Caco-2 (cell line): ENCODE data around the gene ZBTB34. TPM values are rescaled to one million over a fixed set of nuclear protein-coding genes. Genes with fewer than 3 reads are reported as not detected.

Experiments used
- BruUV-seq: library from RNA; stranded (reverse); fragments of 400-500 nt; replicated peaks from 2 replicates; lab custom pipeline; 2021; lab: Mats Ljungman, UMichigan
- CTCF ChIA-PET: fragments of 300-600 bp; sonication (Branson Sonifier 250); formaldehyde crosslinking; loops from one replicate; lab custom pipeline; 2022; ENCODE audit warnings: antibody characterized with exemption; lab: Charles Lee
- POLR2A ChIA-PET: fragments of 300-600 bp; sonication (Branson Sonifier 250); formaldehyde crosslinking; loops from one replicate; lab custom pipeline; 2022; ENCODE audit warnings: antibody characterized with exemption; lab: Charles Lee
- DNase-seq, 2 experiments: peaks; one replicate each; pipeline versions ENCODE4 v3.0.0 to v3.0.0-alpha.2; 2020 to 2022
- H3K27me3 ChIP-seq: replicated peaks from 2 replicates; pipeline ENCODE4 v1.6.0; 2011; ENCODE audit warnings: low read length; ENCODE audit not compliant: control insufficient read depth, insufficient read depth
- H3K36me3 ChIP-seq: 2 replicates; pipeline ENCODE4 v1.5.1; 2011; ENCODE audit warnings: low read length; ENCODE audit not compliant: control insufficient read depth, insufficient read depth
- H3K4me1 ChIP-seq: fragments of 250-450 bp; sonication (Bioruptor Pico); 2 replicates; pipeline ENCODE4 v1.5.1; 2020; ENCODE audit warnings: mild to moderate bottlenecking
- H3K4me3 ChIP-seq: 2 replicates; pipeline ENCODE4 v1.5.1; 2011; ENCODE audit warnings: low read depth, mild to moderate bottlenecking, control low read depth, low read length
- H3K9me3 ChIP-seq: fragments of 250-450 bp; sonication (Bioruptor Pico); 2 replicates; pipeline ENCODE4 v1.5.1; 2020; ENCODE audit warnings: mild to moderate bottlenecking, moderate library complexity
- H3K27ac Mint-ChIP-seq: one replicate; pipeline ENCODE4 v1.8.0; 2022; ENCODE audit warnings: mixed read lengths; ENCODE audit not compliant: unreplicated experiment
- H3K27me3 Mint-ChIP-seq: one replicate; pipeline ENCODE4 v1.8.0; 2022; ENCODE audit warnings: mixed read lengths; ENCODE audit not compliant: insufficient read depth, unreplicated experiment
- H3K36me3 Mint-ChIP-seq: one replicate; pipeline ENCODE4 v1.8.0; 2022; ENCODE audit warnings: mild to moderate bottlenecking, mixed read lengths; ENCODE audit not compliant: insufficient read depth, unreplicated experiment
- H3K4me1 Mint-ChIP-seq: one replicate; pipeline ENCODE4 v1.8.0; 2022; ENCODE audit warnings: low read depth, mixed read lengths; ENCODE audit not compliant: unreplicated experiment
- H3K4me3 Mint-ChIP-seq: one replicate; pipeline ENCODE4 v1.8.0; 2022; ENCODE audit warnings: mild to moderate bottlenecking, moderate library complexity, mixed read lengths; ENCODE audit not compliant: unreplicated experiment
- H3K9me3 Mint-ChIP-seq: one replicate; pipeline ENCODE4 v1.8.0; 2022; ENCODE audit warnings: mixed read lengths; ENCODE audit not compliant: unreplicated experiment
- intact Hi-C: fragments of 100-400 bp; cut with micrococcal nuclease; formaldehyde crosslinking; loops from one replicate; pipeline ENCODE4 v1.10.0; 2022; ENCODE audit not compliant: unreplicated experiment
- total RNA-seq: library from RNA; stranded (reverse); gene quantifications from 2 replicates; pipeline ENCODE4 v1.2.3, GENCODE V29; 2022
- TF ChIP-seq, protein P1 (sequence below), 2 experiments: fragments of 200-600 bp in 1 of 2; IDR thresholded peaks; 1 replicate in 1 of 2; 2 replicates in 1 of 2; pipeline versions ENCODE4 v1.5.1 to v1.8.0; 2011 to 2022; ENCODE audit warnings: antibody characterized with exemption in 1 of 2, control low read depth in 1 of 2, inconsistent platforms in 1 of 2, low read depth in 1 of 2, low read length in 1 of 2, mild to moderate bottlenecking in 1 of 2, moderate library complexity in 1 of 2; ENCODE audit not compliant: insufficient read depth in 1 of 2, severe bottlenecking in 1 of 2, unreplicated experiment in 1 of 2

The ZBTB34 gene
- total RNA-seq, 1 experiment from 2014 or later, result 17.1 TPM

DNA sequence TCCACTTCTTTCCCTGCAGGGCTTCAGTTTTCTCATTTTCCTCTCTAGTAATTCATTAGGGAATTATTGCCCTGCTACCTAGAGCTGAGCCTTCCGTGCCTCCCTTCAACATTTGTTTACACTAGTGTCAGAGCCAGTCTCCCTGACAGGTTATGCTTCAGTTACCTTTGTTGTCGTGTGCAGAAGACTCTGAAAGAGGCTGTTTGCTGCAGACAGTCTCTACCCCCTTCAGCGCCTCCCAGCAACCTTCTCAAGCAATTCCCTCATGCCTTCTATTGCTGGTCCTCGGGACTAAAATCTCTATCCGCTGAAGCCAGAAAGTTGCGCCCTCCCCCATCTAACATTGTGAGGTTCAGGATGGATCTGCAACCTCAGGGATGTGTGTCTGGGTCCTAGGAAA, 67.0 kb downstream of the ZBTB34 start:
- H3K27ac Mint-ChIP-seq, result no peak overlapping the region
- ChIA-PET CTCF (interaction anchor here (1.3 kb wide), 1 partner anchor 13 kb away, joined by 3 read pairs; no protein-coding TSS in a partner anchor), POLR2A (no interaction called here)
- Histone ChIP-seq H3K36me3 (peaks cover 1% of the 10 kb centered on the region; the same call in 1 of the 2 replicates), H3K27me3 (no peaks in the 10 kb centered on the region), H3K9me3 (no peaks in the 10 kb centered on the region), H3K4me1 (no peaks in the 10 kb centered on the region), H3K4me3 (no peak overlapping the region)
- intact Hi-C loops, result no loop called here
- H3K4me3 Mint-ChIP-seq, result no peak overlapping the region
- no peaks in the 10 kb centered on the region for H3K9me3 Mint-ChIP-seq
- DNase-seq, result no peak
- H3K36me3 Mint-ChIP-seq, result no peaks in the 10 kb centered on the region
- no peaks in the 10 kb centered on the region for H3K27me3 Mint-ChIP-seq
- TF ChIP-seq, protein P1, sequence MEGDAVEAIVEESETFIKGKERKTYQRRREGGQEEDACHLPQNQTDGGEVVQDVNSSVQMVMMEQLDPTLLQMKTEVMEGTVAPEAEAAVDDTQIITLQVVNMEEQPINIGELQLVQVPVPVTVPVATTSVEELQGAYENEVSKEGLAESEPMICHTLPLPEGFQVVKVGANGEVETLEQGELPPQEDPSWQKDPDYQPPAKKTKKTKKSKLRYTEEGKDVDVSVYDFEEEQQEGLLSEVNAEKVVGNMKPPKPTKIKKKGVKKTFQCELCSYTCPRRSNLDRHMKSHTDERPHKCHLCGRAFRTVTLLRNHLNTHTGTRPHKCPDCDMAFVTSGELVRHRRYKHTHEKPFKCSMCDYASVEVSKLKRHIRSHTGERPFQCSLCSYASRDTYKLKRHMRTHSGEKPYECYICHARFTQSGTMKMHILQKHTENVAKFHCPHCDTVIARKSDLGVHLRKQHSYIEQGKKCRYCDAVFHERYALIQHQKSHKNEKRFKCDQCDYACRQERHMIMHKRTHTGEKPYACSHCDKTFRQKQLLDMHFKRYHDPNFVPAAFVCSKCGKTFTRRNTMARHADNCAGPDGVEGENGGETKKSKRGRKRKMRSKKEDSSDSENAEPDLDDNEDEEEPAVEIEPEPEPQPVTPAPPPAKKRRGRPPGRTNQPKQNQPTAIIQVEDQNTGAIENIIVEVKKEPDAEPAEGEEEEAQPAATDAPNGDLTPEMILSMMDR (IDR thresholded peaks at IDR 0.05; ENCODE audit: insufficient read depth in 1 of 2, low read depth in 1 of 2, low read length in 1 of 2, severe bottlenecking in 1 of 2, unreplicated experiment in 1 of 2), result no peak
- no TSS peak for BruUV-seq
- H3K4me1 Mint-ChIP-seq, result no peaks in the 10 kb centered on the region

DNA sequence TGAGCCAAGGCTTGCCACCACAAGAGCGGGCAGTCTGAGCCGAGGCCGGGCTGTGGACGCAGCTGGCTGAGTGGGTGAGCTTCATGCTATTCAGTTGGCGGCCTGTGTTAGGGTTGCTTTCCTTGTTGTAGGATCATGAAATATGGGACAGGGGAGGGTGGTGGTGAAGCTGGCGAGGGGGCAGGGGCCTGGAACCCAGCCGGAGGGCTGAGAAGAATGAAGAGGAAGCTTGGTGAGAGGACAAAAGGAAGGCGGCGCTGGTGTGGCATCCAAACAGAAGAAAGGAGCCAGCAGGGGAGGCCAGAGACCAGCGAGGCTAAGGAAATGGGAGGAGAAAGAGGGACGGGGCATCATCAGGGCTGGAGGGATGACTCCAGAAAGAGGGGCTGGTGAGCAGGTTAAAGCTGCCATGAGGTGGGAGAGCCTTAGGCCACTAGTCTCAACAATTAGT, 72.5 kb downstream of the ZBTB34 start:
- DNase-seq, result no peak
- H3K9me3 ChIP-seq, result no peaks in the 10 kb centered on the region
- no peaks in the 10 kb centered on the region for H3K9me3 Mint-ChIP-seq
- H3K36me3 ChIP-seq, result peaks cover 1% of the 10 kb centered on the region; the same call in 1 of the 2 replicates
- peaks cover 18% of the 10 kb centered on the region for H3K4me1 Mint-ChIP-seq
- ChIA-PET POLR2A (no interaction called here), CTCF (interaction anchor here (1.0 to 1.1 kb wide), 4 partner anchors 15 to 262 kb away, joined by 3 to 4 read pairs (median 3); partner anchors contain the start of gene RALGPS1)
- no peaks in the 10 kb centered on the region for H3K27me3 ChIP-seq
- no peak overlapping the region for H3K27ac Mint-ChIP-seq
- no peak overlapping the region for H3K4me3 Mint-ChIP-seq
- no peak overlapping the region for H3K4me3 ChIP-seq
- peaks cover 7% of the 10 kb centered on the region for H3K36me3 Mint-ChIP-seq
- H3K4me1 ChIP-seq, result peaks cover 5% of the 10 kb centered on the region; the same call in 1 of the 2 replicates
- no peaks in the 10 kb centered on the region for H3K27me3 Mint-ChIP-seq
- TF ChIP-seq, protein P1 (IDR thresholded peaks at IDR 0.05; ENCODE audit: insufficient read depth in 1 of 2, low read depth in 1 of 2, low read length in 1 of 2, severe bottlenecking in 1 of 2, unreplicated experiment in 1 of 2), result no peak
- intact Hi-C loops, result no loop called here
- no TSS peak for BruUV-seq

DNA sequence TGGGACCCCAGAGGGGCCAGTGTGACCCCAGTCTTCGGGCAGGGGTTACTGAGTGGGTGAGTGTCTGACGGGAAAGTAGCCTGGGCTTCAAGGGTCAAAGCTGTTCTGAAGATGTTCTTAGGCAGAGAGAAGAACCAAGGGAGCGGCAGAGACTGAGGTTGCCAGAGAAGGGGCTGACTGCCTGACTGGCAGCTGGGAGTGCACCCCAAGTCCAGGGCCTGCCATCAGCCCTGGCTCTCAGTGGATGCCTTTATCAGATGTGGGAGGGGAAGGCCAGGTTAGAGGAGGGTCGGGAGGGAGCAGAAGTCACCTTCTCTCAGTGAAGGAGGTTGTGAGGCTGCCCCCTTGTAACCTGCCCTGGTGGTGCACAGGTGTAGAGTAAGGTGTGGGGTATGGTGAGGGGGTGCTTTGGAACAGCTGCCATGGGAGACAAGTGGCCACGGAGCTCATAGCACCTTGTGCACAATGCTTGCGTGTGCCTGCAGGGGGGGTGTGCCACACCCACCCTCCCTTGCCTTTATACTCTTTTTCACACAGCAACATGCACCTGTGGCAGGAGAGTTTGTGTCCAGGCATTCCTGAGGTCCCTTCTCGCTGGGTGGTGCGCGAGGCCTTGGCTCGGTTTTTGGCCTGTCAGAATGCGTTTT, 73.0 kb downstream of the ZBTB34 start:
- H3K4me3 ChIP-seq, result no peak overlapping the region
- H3K9me3 ChIP-seq, result no peaks in the 10 kb centered on the region
- no peaks in the 10 kb centered on the region for H3K36me3 ChIP-seq
- no peak for DNase-seq
- H3K4me3 Mint-ChIP-seq, result no peak overlapping the region
- intact Hi-C loops, result no loop called here
- no peaks in the 10 kb centered on the region for H3K27me3 ChIP-seq
- H3K9me3 Mint-ChIP-seq, result no peaks in the 10 kb centered on the region
- no peak overlapping the region for H3K27ac Mint-ChIP-seq
- peaks cover 5% of the 10 kb centered on the region; the same call in 1 of the 2 replicates for H3K4me1 ChIP-seq
- ChIA-PET POLR2A (no interaction called here), CTCF (interaction anchor here (1.0 to 1.1 kb wide), 4 partner anchors 16 to 262 kb away, joined by 3 to 4 read pairs (median 3); partner anchors contain the start of gene RALGPS1)
- no peaks in the 10 kb centered on the region for H3K27me3 Mint-ChIP-seq
- no TSS peak for BruUV-seq
- H3K4me1 Mint-ChIP-seq, result peaks cover 19% of the 10 kb centered on the region
- peaks cover 7% of the 10 kb centered on the region for H3K36me3 Mint-ChIP-seq
- TF ChIP-seq, protein P1 (IDR thresholded peaks at IDR 0.05; ENCODE audit: insufficient read depth in 1 of 2, low read depth in 1 of 2, low read length in 1 of 2, severe bottlenecking in 1 of 2, unreplicated experiment in 1 of 2), result peak in 1 of 2 experiments; percentile 9
